ENCODE results near the gene SH2D4B. TPM values are rescaled to one million over a fixed set of nuclear protein-coding genes. Genes with fewer than 3 reads are reported as not detected.

The SH2D4B gene
- total RNA-seq, 2 donors from 2014 or later = 0.13 TPM; not detected in 1

DNA sequence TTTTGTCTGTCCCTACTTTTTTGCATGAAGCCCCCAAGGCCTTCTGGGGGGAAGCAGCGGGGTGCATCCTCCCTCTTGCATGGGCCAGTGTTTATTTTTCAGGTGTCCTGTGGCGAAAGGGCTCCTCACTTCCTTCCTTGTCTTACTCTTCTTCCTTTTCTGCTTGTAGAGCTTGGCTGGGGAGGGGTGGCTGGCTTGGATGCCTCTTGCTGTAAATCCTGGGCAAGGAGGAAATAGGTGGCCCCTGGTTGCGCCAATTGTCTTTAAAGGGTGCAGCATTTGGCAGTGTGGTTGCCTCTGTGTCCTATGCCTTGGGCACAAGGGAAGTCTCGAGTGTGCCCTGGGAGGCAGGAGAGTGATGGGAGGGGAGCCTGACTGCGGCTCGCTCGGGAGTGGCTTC is 95.0 kb downstream of the SH2D4B start:
- no peak overlapping the region for H3K9ac ChIP-seq (ENCODE audit: extremely low read depth, low read length, poor library complexity, severe bottlenecking)
- H3K36me3 Mint-ChIP-seq (ENCODE audit: low read depth) = no peaks in the 10 kb centered on the region
- H3K27ac Mint-ChIP-seq = no peak overlapping the region
- no peak for TF ChIP-seq CTCF (conservative IDR thresholded peaks at IDR 0.05)
- H3K9me3 Mint-ChIP-seq = peaks cover 12% of the 10 kb centered on the region
- H3K4me3 Mint-ChIP-seq = no peak overlapping the region
- no peak overlapping the region for H3K4me3 ChIP-seq (ENCODE audit: low read length)
- H3K36me3 ChIP-seq (ENCODE audit: control insufficient read depth, insufficient read depth, low read length) = no peaks in the 10 kb centered on the region
- no peak overlapping the region for H3K27ac ChIP-seq (ENCODE audit: low read depth, low read length)
- H3K4me1 Mint-ChIP-seq = no peaks in the 10 kb centered on the region
- H3K9me3 ChIP-seq (ENCODE audit: control insufficient read depth, low read length) = no peaks in the 10 kb centered on the region
- H3K27me3 ChIP-seq (ENCODE audit: control insufficient read depth, insufficient read depth, low read length, poor library complexity, severe bottlenecking) = no peaks in the 10 kb centered on the region
- WGBS, 2 experiments (ENCODE audit: insufficient coverage in 1 of 2, insufficient read length in 1 of 2) = 92 to 94% methylated on average over 2 to 7 of the region's 7 CpGs
- DNase-seq = no peak
- H3K4me1 ChIP-seq (ENCODE audit: control insufficient read depth, insufficient read depth, low read length) = no peaks in the 10 kb centered on the region
- no peaks in the 10 kb centered on the region for H3K27me3 Mint-ChIP-seq (ENCODE audit: insufficient read depth)

DNA sequence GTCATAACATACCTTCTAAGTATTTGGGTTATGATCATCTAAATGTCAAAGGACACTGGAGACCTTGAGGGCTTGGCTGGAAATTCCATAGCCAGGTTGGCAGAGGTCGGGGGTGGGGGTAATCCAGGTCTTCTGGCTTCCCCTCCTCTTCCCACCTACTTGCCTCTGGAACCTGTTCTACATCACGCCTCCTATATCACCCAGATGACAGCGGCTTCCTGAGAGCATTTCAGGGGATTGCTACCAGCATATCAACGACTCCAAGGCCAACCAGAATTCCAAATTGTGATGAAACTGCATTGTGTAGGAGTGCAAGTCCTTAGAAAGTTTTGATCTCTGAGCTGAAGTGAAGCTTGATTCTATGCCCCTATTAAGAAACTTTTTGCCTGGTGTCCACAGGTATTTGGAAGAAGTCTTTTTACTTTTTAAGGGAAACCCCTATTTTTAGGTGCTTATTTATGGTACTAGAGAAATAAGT is 95.7 kb downstream of the SH2D4B start:
- H3K9me3 Mint-ChIP-seq = peaks cover 12% of the 10 kb centered on the region
- no peak overlapping the region for H3K9ac ChIP-seq (ENCODE audit: extremely low read depth, low read length, poor library complexity, severe bottlenecking)
- H3K4me1 ChIP-seq (ENCODE audit: control insufficient read depth, insufficient read depth, low read length) = no peaks in the 10 kb centered on the region
- no peak overlapping the region for H3K27ac ChIP-seq (ENCODE audit: low read depth, low read length)
- peaks cover 2% of the 10 kb centered on the region for H3K27me3 Mint-ChIP-seq (ENCODE audit: insufficient read depth)
- no peak overlapping the region for H3K4me3 ChIP-seq (ENCODE audit: low read length)
- no peaks in the 10 kb centered on the region for H3K9me3 ChIP-seq (ENCODE audit: control insufficient read depth, low read length)
- no peaks in the 10 kb centered on the region for H3K36me3 ChIP-seq (ENCODE audit: control insufficient read depth, insufficient read depth, low read length)
- H3K27me3 ChIP-seq (ENCODE audit: control insufficient read depth, insufficient read depth, low read length, poor library complexity, severe bottlenecking) = no peaks in the 10 kb centered on the region
- no peak for DNase-seq
- no peaks in the 10 kb centered on the region for H3K4me1 Mint-ChIP-seq
- TF ChIP-seq CTCF (conservative IDR thresholded peaks at IDR 0.05) = no peak
- whole genome bisulfite sequencing, 2 experiments (ENCODE audit: insufficient coverage in 1 of 2, insufficient read length in 1 of 2) = 90 to 100% methylated on average over 1 to 4 of the region's 4 CpGs
- H3K36me3 Mint-ChIP-seq (ENCODE audit: low read depth) = no peaks in the 10 kb centered on the region
- no peak overlapping the region for H3K4me3 Mint-ChIP-seq
- H3K27ac Mint-ChIP-seq = no peak overlapping the region

DNA sequence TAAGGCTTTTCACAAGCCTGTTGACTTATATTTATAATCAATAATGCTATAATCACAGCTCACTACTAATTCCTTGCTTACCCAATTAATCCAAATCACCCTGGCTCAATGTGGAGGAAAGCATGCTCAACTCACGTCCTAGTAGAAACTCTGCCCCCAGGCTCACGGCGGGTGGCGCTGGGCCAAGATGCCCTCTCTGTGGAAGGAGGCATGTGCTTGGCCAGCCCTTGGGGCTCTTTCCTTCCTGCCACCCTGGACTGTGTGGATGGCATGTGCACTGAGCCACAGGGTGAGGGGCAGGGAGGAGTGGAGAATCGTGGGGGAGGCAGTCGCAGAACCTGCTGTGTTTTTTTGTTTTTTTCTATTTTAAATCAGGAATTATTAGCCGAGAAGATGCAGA is 96.2 kb downstream of the SH2D4B start:
- Mint-ChIP-seq H3K4me1 (no peaks in the 10 kb centered on the region), H3K36me3 (ENCODE audit: low read depth) (no peaks in the 10 kb centered on the region), H3K27me3 (ENCODE audit: insufficient read depth) (peaks cover 3% of the 10 kb centered on the region), H3K4me3 (no peak overlapping the region), H3K27ac (no peak overlapping the region), H3K9me3 (peaks cover 12% of the 10 kb centered on the region)
- no peak for DNase-seq
- Histone ChIP-seq H3K4me3 (ENCODE audit: low read length) (no peak overlapping the region), H3K36me3 (ENCODE audit: control insufficient read depth, insufficient read depth, low read length) (no peaks in the 10 kb centered on the region), H3K9ac (ENCODE audit: extremely low read depth, low read length, poor library complexity, severe bottlenecking) (no peak overlapping the region), H3K9me3 (ENCODE audit: control insufficient read depth, low read length) (no peaks in the 10 kb centered on the region), H3K27ac (ENCODE audit: low read depth, low read length) (no peak overlapping the region), H3K27me3 (ENCODE audit: control insufficient read depth, insufficient read depth, low read length, poor library complexity, severe bottlenecking) (no peaks in the 10 kb centered on the region), H3K4me1 (ENCODE audit: control insufficient read depth, insufficient read depth, low read length) (no peaks in the 10 kb centered on the region)
- TF ChIP-seq CTCF (conservative IDR thresholded peaks at IDR 0.05) = no peak
- 90 to 95% methylated on average over 1 to 7 of the region's 7 CpGs for WGBS, 2 experiments (ENCODE audit: insufficient coverage in 1 of 2, insufficient read length in 1 of 2)

All from endodermal cell (in vitro differentiated cells).